ENCODE results near the gene ZNF512B.
"Not testable (repeated sequence)": the region's sequence is repeated elsewhere in the genome, so short reads cannot be mapped to it uniquely, and the experiment has no call there.

ZNF512B gene

GRCh38 chr20:63977739-63978276 is 8.1 kb upstream of the ZNF512B start:
- DNase-seq: no peak

GRCh38 chr20:63976980-63977738 is 7.4 kb upstream of the ZNF512B start:
- DNase-seq: no peak

- not testable (repeated sequence) for DNase-seq
These were observed 6.8 kb upstream of the ZNF512B start for GRCh38 chr20:63976511-63976910.

GRCh38 chr20:63974402-63975200 is 4.9 kb upstream of the ZNF512B start:
- DNase-seq: no peak

GRCh38 chr20:63973636-63974401 is 4.1 kb upstream of the ZNF512B start:
- peak; percentile 88 for DNase-seq

GRCh38 chr20:63973160-63973479 is 3.4 kb upstream of the ZNF512B start:
- no peak for DNase-seq

GRCh38 chr20:63972312-63973159 is 2.8 kb upstream of the ZNF512B start:
- no peak for DNase-seq

GRCh38 chr20:63971960-63972311 is 2.2 kb upstream of the ZNF512B start:
- not testable (repeated sequence) for DNase-seq

GRCh38 chr20:63970714-63971431 is 1.1 kb upstream of the ZNF512B start:
- DNase-seq: no peak

GRCh38 chr20:63968928-63969760 is 586 bp downstream of the ZNF512B start:
- no peak for DNase-seq

- DNase-seq: no peak
These were observed 1.4 kb downstream of the ZNF512B start for GRCh38 chr20:63968136-63968927.

- no peak for DNase-seq
These were observed 2.2 kb downstream of the ZNF512B start for GRCh38 chr20:63967330-63968135.

- no peak for DNase-seq
These were observed 2.8 kb downstream of the ZNF512B start for GRCh38 chr20:63966944-63967322.

GRCh38 chr20:63966172-63966943 is 3.4 kb downstream of the ZNF512B start:
- DNase-seq: no peak

GRCh38 chr20:63964412-63964811 is 5.3 kb downstream of the ZNF512B start:
- no peak for DNase-seq

- no peak for DNase-seq
These were observed 5.9 kb downstream of the ZNF512B start for GRCh38 chr20:63963784-63964301.

GRCh38 chr20:63963348-63963741 is 6.4 kb downstream of the ZNF512B start:
- no peak for DNase-seq

Data from right kidney (tissue), 1 donor.